ENCODE data around the gene SYT4. TPM values are rescaled to one million over a fixed set of nuclear protein-coding genes. Genes with fewer than 3 reads are reported as not detected.

Gene SYT4
- not detected for total RNA-seq

DNA sequence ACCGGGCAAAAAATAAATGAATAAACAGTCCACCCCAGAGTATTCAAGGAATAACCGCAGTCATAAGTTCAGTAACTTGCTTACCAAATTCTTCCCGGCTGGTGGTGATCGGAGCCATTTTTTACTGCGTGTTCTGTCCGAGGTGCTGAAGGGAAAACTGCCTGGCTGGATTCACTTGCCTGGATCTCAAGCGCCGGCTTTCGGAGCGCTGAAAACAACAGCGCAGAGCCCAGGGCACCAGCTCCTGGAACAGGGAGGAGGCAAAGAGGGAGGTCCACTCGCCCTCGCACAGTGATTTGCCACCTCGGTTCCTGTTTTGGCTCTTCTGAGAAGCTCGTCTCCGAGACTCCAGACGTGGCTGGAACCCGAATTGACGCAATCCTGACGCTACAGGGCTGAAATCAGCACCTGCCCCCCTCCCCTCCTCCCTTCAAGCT lies at the start of gene SYT4:
SYT4 (minus strand) TSS at position 327 of the 437 bp plus-strand sequence; CDS start at position 118, 209 bp downstream.
- TF ChIP-seq, protein P1, sequence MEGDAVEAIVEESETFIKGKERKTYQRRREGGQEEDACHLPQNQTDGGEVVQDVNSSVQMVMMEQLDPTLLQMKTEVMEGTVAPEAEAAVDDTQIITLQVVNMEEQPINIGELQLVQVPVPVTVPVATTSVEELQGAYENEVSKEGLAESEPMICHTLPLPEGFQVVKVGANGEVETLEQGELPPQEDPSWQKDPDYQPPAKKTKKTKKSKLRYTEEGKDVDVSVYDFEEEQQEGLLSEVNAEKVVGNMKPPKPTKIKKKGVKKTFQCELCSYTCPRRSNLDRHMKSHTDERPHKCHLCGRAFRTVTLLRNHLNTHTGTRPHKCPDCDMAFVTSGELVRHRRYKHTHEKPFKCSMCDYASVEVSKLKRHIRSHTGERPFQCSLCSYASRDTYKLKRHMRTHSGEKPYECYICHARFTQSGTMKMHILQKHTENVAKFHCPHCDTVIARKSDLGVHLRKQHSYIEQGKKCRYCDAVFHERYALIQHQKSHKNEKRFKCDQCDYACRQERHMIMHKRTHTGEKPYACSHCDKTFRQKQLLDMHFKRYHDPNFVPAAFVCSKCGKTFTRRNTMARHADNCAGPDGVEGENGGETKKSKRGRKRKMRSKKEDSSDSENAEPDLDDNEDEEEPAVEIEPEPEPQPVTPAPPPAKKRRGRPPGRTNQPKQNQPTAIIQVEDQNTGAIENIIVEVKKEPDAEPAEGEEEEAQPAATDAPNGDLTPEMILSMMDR (IDR thresholded peaks at IDR 0.05): no peak
- Histone ChIP-seq H3K4me1 (ENCODE audit: control insufficient read depth in 1 of 2, low read depth in 2 of 2) (no peaks in the 10 kb centered on the region), H3K27me3 (replicated peaks; ENCODE audit: insufficient read depth) (no peaks in the 10 kb centered on the region), H3K27ac (no peak within 1 kb of the TSS), H3K9me3 (no peaks in the 10 kb centered on the region), H3K36me3 (no peaks in the 10 kb centered on the region), H3K4me3 (no peak within 1 kb of the TSS)
- no peak for ATAC-seq (ENCODE audit: insufficient number of reproducible peaks, low FRiP score, low read depth)
- DNase-seq (ENCODE audit: low spot score): no peak

DNA sequence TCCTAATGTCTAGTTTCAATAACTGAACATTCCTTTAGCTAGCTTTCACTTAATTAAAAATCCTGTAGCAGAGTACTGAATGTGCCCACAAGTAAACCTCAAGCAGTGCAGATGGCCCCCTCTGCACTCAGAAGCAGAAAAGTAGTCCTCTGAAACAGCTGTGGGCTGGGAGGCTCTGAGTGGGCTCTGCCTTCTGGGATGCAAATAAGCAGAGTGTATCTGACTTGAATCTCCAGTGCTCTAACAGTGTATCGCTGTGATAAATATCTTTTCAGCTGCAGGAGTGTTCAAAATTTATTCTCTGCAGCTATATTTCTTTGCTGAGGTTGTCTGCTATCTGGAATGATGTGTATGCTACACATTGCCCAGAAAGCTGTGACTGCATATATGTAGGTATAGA lies 44.8 kb upstream of the SYT4 start:
- Histone ChIP-seq H3K27me3 (replicated peaks; ENCODE audit: insufficient read depth) (no peaks in the 10 kb centered on the region), H3K9me3 (no peaks in the 10 kb centered on the region), H3K4me1 (ENCODE audit: control insufficient read depth in 1 of 2, low read depth in 2 of 2) (no peaks in the 10 kb centered on the region), H3K4me3 (no peak overlapping the region), H3K27ac (no peak overlapping the region), H3K36me3 (no peaks in the 10 kb centered on the region)
- TF ChIP-seq, protein P1 (IDR thresholded peaks at IDR 0.05): no peak
- no peak for DNase-seq (ENCODE audit: low spot score)
- ATAC-seq (ENCODE audit: insufficient number of reproducible peaks, low FRiP score, low read depth): no peak

GRCh38 chr18:43314941-43315340 lies 37.7 kb upstream of the SYT4 start:
- ATAC-seq (ENCODE audit: insufficient number of reproducible peaks, low FRiP score, low read depth): no peak
- H3K4me3 ChIP-seq: no peak overlapping the region

GRCh38 chr18:43312891-43313290 lies 35.6 kb upstream of the SYT4 start:
- H3K4me1 ChIP-seq (ENCODE audit: control insufficient read depth in 1 of 2, low read depth in 2 of 2): no peaks in the 10 kb centered on the region
- H3K27me3 ChIP-seq (replicated peaks; ENCODE audit: insufficient read depth): no peaks in the 10 kb centered on the region
- DNase-seq (ENCODE audit: low spot score): no peak
- TF ChIP-seq, protein P1 (IDR thresholded peaks at IDR 0.05): no peak
- ATAC-seq (ENCODE audit: insufficient number of reproducible peaks, low FRiP score, low read depth): no peak
- no peak overlapping the region for H3K27ac ChIP-seq
- no peaks in the 10 kb centered on the region for H3K36me3 ChIP-seq
- no peaks in the 10 kb centered on the region for H3K9me3 ChIP-seq
- no peak overlapping the region for H3K4me3 ChIP-seq

More at GRCh38 chr18:43314941-43315340, 37.7 kb upstream of the SYT4 start:
- TF ChIP-seq, protein P1 (IDR thresholded peaks at IDR 0.05): no peak
- no peaks in the 10 kb centered on the region for H3K27me3 ChIP-seq (replicated peaks; ENCODE audit: insufficient read depth)
- H3K9me3 ChIP-seq: no peaks in the 10 kb centered on the region
- no peaks in the 10 kb centered on the region for H3K36me3 ChIP-seq
- DNase-seq (ENCODE audit: low spot score): no peak
- no peak overlapping the region for H3K27ac ChIP-seq
- no peaks in the 10 kb centered on the region for H3K4me1 ChIP-seq (ENCODE audit: control insufficient read depth in 1 of 2, low read depth in 2 of 2)

GRCh38 chr18:43310239-43310638 lies 32.9 kb upstream of the SYT4 start:
- ATAC-seq (ENCODE audit: insufficient number of reproducible peaks, low FRiP score, low read depth) (no peak), DNase-seq (ENCODE audit: low spot score) (no peak)
- Histone ChIP-seq H3K4me1 (ENCODE audit: control insufficient read depth in 1 of 2, low read depth in 2 of 2) (no peaks in the 10 kb centered on the region), H3K4me3 (no peak overlapping the region), H3K27me3 (replicated peaks; ENCODE audit: insufficient read depth) (no peaks in the 10 kb centered on the region), H3K9me3 (no peaks in the 10 kb centered on the region), H3K27ac (no peak overlapping the region), H3K36me3 (no peaks in the 10 kb centered on the region)
- TF ChIP-seq, protein P1 (IDR thresholded peaks at IDR 0.05): no peak

Data from thoracic aorta (tissue), 2 donors.